ENCODE measurements around the gene ORC2. TPM values are rescaled to one million over a fixed set of nuclear protein-coding genes. Genes with fewer than 3 reads are reported as not detected.

Gene ORC2
- total and polyA plus RNA-seq, 10 of the 15 experiments (the other 5 are each of a cell fraction or from before 2014, with no cell fraction given), result 6.1 to 36.9 (median 17.6) TPM

DNA sequence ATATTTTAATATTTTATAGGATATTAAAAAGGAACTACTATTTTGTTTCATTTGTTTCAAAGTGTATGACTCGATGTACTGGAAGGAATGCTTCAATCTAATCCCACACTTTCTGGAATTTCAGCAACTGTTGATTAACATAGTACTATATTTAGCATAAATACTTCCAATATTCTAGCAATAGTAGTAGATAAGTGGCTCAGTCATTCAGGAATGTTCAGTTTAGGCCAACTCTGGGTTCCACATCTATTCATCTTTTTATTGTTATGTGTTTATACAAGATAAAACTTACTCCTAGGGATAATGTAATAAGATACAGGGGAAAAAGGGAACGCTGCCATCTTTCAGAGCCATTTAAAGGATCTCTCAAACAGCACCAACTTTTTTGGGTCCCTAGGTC lies 22.3 kb upstream of the ORC2 start:
- DNase-seq (ENCODE audit: low read depth, low spot score) (no peak), ATAC-seq (no peak), FAIRE-seq (no peak)
- Histone ChIP-seq H3K27ac (ENCODE audit: control insufficient read depth, insufficient read depth) (no peak overlapping the region), H3K4me2 (ENCODE audit: control insufficient read depth, insufficient read depth) (no peak overlapping the region), H4K20me1 (ENCODE audit: control insufficient read depth, insufficient read depth) (no peaks in the 10 kb centered on the region), H3K79me2 (ENCODE audit: control insufficient read depth, insufficient read depth, low read length) (no peaks in the 10 kb centered on the region), H3K36me3 (ENCODE audit: control insufficient read depth in 2 of 2, insufficient read depth in 2 of 2, low read length in 1 of 2) (peaks cover 9 to 12% of the 10 kb centered on the region in 2 experiments), H3K4me3 (no peak overlapping the region), H2AFZ (ENCODE audit: control insufficient read depth, low read depth, low read length) (no peak overlapping the region), H3K27me3 (replicated peaks in 1 of 2; ENCODE audit: control insufficient read depth in 2 of 2, insufficient read depth in 2 of 2, low read length in 1 of 2) (no peaks in the 10 kb centered on the region), H3K4me1 (ENCODE audit: control insufficient read depth, insufficient read depth, low read length) (no peaks in the 10 kb centered on the region), H3K9me3 (replicated peaks; ENCODE audit: control insufficient read depth, insufficient read depth, low read length) (no peaks in the 10 kb centered on the region), H3K9ac (ENCODE audit: control insufficient read depth, insufficient read depth, low read length) (no peak overlapping the region)
- ChIA-PET POLR2A (no interaction called here), SMC1A (ENCODE audit: uncharacterized antibody, unreplicated experiment) (no interaction called here), RAD21 (ENCODE audit: unreplicated experiment) (interaction anchor here (0.6 kb wide), 1 partner anchor 10 kb away, joined by 3 read pairs; no protein-coding TSS in a partner anchor), CTCF (interaction anchor here (1.4 kb wide), 2 partner anchors 8 to 27 kb away, joined by 3 to 4 read pairs; no protein-coding TSS in a partner anchor)
- intact Hi-C loops (cut with micrococcal nuclease; ENCODE audit: unreplicated experiment), result no loop called here
- no TSS peak for BruUV-seq (replicated peaks)
- WGBS (ENCODE audit: insufficient coverage, insufficient replicate concordance, low lambda C conversion rate, missing lambda C conversion rate), result 96% methylated on average over 2 of the region's 2 CpGs
- in situ Hi-C loops (cut with MboI), result no loop called here
- TF ChIP-seq ETV6 (conservative IDR thresholded peaks at IDR 0.05 in 1 of 2, IDR thresholded peaks at IDR 0.05 in 1 of 2; ENCODE audit: borderline replicate concordance in 1 of 2, low read depth in 1 of 2), result no peak
- TF ChIP-seq ZNF24 (IDR thresholded peaks at IDR 0.05), result no peak
- no peak for TF ChIP-seq NFIC (IDR thresholded peaks at IDR 0.05; ENCODE audit: low read depth, low read length)
- no peak for TF ChIP-seq RFX5 (IDR thresholded peaks at IDR 0.05; ENCODE audit: low read depth, low read length)
- TF ChIP-seq RBBP5 (conservative IDR thresholded peaks at IDR 0.05), result no peak
- TF ChIP-seq ZNF207 (IDR thresholded peaks at IDR 0.05; ENCODE audit: borderline replicate concordance), result no peak
- TF ChIP-seq CTCF (IDR thresholded peaks at IDR 0.05 in 2 of 3, conservative IDR thresholded peaks at IDR 0.05 in 1 of 3; ENCODE audit: control insufficient read depth in 2 of 3, extremely low read depth in 1 of 3, insufficient read depth in 1 of 3, low read depth in 3 of 3, low read length in 3 of 3), result no peak
- TF ChIP-seq NFYB (IDR thresholded peaks at IDR 0.05; ENCODE audit: insufficient read depth, low read depth, low read length), result no peak
- TF ChIP-seq, protein P1, sequence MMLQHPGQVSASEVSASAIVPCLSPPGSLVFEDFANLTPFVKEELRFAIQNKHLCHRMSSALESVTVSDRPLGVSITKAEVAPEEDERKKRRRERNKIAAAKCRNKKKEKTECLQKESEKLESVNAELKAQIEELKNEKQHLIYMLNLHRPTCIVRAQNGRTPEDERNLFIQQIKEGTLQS (IDR thresholded peaks at IDR 0.05; ENCODE audit: borderline replicate concordance, extremely low read depth, low read depth, low read length), result no peak
- TF ChIP-seq JUND (IDR thresholded peaks at IDR 0.05; ENCODE audit: low read depth, low read length), result no peak
- no peak for TF ChIP-seq ZBTB11 (CRISPR knock-in tag; IDR thresholded peaks at IDR 0.05)
- TF ChIP-seq EZH2 (IDR thresholded peaks at IDR 0.05; ENCODE audit: borderline replicate concordance, control insufficient read depth, low read depth, low read length), result no peak
- TF ChIP-seq CBX3 (IDR thresholded peaks at IDR 0.05; ENCODE audit: borderline replicate concordance, low read depth), result no peak

Measured in GM12878 (cell line).